GM18511 (cell line): Measurements from ENCODE around the gene NTS.

Source experiments
- ATAC-seq: cut with Tn5 transposase; IDR thresholded peaks from one replicate; pipeline ENCODE4 v1.9.1; 2021; ENCODE audit warnings: mild to moderate bottlenecking, moderate library complexity; ENCODE audit not compliant: unreplicated experiment

Gene NTS, protein sequence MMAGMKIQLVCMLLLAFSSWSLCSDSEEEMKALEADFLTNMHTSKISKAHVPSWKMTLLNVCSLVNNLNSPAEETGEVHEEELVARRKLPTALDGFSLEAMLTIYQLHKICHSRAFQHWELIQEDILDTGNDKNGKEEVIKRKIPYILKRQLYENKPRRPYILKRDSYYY

DNA sequence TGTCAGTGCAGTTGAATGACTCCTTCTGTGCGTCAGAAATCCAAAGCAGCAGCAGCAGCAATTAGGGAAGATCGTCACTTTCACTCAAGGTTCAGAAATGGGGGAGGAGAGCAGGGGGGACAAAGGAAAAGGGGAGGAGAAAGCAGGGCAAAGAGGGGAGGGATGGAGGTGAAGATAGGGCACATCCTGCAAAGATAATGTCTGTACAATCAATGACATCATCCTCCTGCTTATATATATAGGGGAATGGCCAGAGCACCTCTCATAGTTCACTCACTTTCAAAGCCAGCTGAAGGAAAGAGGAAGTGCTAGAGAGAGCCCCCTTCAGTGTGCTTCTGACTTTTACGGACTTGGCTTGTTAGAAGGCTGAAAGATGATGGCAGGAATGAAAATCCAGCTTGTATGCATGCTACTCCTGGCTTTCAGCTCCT is at the start of gene NTS:
NTS (plus strand) TSS at position 265 of the 431 bp plus-strand sequence; CDS start at position 374, 109 bp downstream.
- peak; percentile 91 for ATAC-seq

DNA sequence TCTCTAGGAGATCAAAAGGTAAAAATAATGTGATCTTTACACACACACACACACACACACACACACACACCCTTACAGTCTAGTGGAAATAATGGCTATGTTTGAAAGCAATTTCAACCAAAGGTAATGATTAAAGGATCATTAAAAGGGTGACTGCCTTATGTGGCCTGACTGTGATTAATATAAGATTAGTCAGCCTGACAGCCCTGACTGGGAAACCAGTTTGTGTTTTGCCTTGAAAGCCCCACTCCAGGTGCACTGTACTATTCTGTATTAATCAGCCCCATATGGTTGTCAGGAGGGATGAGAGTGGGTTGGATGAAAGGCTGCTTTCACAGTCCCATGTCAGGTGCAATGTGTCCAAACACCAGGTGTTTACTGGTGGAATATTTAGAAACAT is 48.3 kb upstream of the NTS start:
- ATAC-seq, result no peak

DNA sequence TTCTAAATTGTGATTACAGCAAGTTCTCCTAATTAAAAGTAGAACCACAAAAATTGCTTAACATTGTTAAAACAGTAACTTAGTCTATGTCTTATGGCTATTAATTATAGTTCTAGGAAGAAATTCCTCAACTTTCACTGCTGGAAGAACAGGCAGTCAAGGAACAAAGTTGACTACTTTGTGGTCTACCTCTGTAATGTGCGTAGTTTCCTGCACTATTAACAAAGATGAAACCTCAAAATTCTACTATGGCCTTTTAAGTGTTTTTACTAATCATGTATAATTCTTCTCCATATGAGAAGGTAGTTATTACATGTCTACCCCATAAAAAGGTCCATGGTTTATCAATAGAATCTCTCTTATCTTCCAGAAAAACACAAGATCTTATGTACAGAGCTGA is 45.5 kb upstream of the NTS start:
- no peak for ATAC-seq

DNA sequence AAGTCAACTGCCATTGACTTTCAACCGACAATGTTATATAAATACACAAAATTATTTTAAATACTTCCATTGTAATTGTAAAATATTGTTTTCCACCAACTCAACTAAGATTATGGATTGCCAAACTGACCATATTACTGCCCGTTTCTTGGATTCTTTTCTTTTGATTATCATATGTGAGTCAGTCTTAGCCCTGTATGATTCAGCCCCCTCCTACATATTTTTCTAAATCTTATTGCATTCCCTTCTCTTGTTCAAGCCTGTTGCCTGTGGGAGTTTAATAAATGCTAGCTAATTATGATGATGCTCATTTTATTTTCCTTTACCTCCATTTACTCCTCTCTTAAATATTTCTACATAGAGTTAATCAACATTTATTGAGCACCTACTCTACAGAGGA is 44.7 kb upstream of the NTS start:
- ATAC-seq, result no peak

DNA sequence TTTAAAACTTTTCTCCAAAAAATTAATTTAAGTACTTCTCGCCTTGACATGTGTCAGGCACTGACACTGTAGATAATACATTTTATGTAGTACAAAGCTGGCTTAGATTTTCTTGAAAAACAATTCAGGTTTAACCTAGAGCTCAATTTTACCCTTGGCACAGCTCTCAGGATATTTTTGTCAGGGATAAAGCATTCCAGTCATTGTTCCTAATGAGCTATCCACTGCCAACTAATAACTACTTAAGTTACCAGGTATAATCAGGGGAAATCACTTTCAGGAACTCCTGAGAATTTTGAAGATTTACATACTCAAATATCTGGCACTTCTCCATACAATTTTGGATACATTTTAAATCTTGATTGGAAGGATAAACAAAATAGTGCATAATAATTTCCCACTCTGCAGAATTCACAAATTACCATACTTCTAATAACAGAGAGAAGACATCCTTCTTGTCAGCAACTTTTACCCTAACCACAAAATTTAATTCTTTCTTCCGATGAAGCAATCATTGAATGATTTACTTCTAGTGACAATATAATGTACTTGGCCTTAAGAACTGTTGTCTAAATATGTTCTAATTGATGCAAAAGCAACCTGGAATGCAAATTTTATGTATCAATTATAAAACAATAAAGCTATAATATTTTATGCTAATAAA is 42.6 kb upstream of the NTS start:
- ATAC-seq, result no peak

DNA sequence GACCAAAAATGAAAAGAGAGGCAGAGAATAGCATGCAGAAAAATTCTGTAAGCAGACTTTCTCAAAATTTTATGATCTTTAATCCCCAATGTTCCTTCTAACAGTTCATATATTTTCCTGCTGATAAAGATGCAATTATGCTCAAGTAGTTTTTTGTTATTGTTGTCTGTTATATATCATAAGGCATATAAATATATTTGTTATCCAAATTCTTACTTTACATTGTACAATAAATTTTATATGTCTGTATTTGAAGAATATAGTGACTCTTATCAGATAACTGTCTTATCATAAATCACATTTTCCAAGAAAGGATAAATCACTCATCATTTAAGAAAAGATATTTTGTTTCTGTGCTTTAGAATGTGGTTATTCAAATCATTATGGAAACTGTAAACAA is 40.5 kb upstream of the NTS start:
- no peak for ATAC-seq

DNA sequence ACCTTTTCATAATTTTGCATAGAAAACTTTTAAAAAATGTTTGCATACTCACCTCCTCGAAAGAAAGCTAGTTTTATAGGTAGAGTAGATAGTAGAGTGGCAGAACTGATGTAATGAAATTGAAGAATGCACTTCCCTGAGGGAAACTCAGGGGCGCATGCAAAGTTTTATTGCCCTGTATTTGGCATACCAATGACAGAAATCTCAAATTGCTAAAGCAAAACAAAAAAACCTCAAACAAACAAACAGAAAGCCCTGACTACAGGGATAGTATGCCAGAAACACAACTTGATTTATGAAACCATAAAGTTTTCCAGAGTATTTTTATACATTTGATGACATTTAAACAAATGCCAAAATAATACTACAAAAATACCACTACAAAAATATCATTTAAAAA is 39.7 kb upstream of the NTS start:
- ATAC-seq, result no peak

DNA sequence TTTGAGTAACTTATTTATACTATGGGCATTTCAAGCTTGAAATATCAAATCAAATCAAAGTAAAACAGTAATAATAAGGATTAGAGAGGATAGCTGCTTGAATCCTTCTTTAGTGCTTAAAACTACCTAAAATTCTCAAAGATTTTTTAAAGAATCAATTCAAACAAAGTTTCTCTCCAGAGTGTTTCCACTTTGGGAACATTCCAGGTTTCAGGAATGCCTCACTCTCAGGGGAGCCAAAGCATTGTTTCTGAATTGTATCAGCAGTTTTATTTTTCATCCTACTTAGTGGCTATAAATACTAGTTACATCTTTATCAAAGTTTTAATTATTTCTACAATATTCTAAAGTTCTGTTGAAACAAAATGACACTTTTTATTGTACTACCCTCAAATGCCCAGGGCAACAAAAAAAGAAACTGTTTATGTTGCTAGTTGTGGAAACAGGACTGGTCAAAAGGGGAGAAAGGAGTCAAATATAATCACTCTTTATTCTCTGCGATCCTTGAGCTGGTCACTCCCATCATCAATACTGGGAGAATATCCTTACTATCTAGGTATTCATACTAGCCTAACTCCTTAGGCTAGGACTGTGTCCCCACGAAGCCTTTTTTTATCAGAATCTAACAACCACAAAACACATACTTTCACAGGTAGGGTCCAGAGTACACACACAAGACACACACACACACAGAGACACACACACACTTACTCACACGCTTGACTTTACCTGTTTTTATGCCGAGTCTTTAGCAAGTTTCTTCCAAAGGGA is 38.5 kb upstream of the NTS start:
- ATAC-seq, result no peak

DNA sequence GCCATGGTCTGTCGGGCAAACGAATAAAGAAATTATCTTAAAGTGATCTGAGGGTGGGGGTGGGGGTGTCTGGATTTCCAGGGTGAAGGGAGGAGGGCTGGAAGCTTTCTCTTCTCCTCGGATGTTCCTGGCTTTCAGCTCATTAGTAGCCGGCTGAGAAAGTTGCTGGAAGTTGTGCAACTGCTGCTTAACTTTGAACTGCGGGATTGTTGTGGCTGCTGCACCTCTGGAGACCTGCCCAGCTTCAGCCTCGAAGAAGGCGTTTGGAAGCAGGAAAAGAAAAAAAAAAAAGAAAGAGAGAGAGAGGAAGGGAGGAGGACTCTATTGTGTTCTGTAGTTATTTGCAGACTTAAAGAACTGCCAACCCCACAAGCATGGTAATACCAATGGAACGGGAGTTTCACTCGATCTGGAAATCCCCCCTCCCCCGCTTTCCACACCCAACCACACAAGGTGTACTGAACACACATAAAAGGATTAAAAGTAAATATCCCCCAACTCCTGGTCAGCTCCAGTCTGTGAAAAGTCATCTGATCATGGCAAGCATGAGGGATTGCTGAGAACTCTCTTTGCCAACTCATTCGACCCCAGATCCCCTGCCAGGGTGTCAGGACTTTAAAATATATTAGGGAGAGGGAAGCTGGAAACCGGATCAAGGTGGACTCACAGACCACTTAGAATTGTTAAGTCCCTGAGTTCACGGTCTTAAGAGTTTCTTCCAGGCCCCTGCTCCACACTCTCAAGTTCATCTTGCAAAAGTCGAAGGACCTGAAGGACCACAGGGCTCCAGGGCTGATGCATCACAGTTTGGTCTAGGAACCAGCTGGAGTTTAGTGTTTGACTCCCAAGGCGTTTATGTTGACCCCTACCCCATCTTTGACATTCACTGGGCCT is 37.7 kb upstream of the NTS start, which contains the start of gene RASSF9:
RASSF9 (minus strand) TSS at position 213 of the 894 bp plus-strand sequence; CDS start at position 5, 208 bp downstream.
- no peak for ATAC-seq

DNA sequence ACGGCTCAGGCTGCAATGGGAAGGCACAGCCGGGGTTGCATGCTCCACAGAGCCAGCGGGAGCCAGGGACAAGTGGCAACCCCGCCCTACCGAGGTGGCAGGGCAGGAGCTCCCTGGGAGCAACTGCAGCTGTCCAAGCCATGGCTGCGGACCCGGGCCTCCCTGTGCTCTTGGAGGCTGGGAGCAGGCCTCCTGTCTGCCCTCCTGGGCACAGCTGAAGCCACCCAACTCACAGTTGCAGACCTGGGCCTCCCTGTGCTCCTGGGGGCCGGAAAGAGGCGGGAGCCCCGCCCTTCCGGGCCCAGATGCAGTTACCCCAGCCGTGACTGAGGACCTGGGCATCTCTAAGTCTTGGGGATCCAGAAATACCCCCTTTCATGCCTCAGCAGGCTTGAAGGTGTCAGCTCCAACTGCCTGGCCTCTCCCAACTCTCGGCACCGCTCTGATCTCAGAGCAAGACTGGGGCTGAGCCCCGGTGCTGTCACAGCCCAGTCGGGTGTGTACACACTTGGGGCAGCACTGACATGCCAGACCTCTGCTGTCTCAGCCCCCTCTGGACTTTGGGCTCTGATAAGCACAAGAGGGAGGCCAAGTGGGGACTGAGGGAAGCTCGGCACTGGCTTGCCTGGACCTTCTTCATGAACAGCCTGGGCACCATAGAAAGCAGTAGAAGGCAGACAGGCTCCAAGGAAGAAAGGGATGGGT is 30.3 kb upstream of the NTS start:
- no peak for ATAC-seq

DNA sequence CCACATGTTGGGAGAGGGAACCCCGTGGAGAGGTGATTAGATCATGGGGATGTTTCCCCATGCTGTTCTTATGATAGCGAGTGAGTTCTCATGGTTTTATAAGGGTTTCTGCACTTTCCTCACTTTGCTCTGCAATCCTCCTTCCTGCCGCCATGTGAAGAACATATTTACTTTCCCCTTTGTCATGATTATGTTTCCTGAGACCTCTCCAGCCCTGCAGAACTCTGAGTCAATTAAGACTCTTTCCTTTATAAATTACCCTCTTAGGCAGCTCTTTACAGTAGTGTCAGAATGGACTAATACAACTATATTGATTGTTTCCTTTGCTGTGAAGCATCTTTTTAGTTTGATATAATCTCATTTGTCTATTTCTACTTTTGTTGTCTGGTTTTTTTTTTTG is 24.8 kb upstream of the NTS start:
- no peak for ATAC-seq

DNA sequence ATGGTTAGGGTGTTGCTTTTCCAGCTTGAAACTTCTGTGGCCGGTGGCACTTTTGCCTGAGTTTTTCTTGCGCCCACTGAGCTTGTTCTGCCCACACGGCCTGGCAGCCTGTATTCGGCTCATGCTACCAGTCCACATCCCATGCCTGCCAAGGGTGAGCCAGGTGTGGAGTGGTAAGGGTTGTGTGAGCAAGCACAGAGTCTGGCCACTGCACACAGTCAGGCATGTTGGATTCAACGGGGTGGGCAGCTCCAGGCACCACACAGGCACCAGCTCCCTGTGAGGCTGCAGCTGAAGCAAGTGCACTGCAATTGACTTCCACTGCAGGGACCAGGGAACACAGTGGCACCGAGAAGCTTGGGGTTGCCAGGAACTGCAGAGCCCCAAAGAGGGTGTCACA is 18.8 kb upstream of the NTS start:
- no peak for ATAC-seq

DNA sequence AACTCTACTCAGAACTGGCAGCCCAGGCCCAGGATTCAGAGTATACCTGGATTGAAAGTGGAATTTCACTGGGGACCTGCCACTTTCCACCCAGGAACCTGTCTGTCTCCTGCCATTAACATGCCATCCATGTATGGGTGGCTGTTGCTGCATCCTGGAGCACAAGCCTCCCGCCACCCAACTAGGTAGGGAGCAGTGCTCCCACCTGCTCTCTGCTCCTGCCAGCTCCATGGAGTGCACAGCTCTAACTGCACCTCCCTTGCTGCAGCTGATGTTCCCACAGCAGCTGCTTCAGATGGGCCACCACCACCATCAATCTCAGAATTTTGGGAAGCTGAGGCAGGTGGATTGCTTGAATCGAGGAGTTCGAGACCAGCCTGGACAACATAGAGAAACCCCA is 17.1 kb upstream of the NTS start:
- ATAC-seq, result no peak

DNA sequence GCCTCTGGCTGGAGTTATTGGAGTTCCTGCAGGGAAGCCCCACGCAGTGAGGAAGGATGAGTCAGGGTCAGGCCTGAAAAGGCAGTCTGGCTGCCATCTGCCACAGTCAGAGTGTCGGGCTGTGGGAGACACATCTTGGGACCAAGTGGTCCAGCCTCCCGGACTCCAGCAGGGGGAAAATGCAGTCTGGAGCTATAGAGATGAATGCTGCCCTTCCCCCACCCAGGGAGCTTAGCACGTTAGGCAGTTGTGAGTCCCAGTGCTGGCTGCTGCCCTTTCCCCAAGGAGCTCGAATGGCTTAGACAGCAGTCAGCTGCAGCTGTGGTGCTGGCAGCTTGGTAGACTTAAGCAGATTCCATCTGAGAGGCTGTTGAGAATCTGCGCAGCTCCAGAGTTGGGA is 8.2 kb upstream of the NTS start:
- no peak for ATAC-seq

DNA sequence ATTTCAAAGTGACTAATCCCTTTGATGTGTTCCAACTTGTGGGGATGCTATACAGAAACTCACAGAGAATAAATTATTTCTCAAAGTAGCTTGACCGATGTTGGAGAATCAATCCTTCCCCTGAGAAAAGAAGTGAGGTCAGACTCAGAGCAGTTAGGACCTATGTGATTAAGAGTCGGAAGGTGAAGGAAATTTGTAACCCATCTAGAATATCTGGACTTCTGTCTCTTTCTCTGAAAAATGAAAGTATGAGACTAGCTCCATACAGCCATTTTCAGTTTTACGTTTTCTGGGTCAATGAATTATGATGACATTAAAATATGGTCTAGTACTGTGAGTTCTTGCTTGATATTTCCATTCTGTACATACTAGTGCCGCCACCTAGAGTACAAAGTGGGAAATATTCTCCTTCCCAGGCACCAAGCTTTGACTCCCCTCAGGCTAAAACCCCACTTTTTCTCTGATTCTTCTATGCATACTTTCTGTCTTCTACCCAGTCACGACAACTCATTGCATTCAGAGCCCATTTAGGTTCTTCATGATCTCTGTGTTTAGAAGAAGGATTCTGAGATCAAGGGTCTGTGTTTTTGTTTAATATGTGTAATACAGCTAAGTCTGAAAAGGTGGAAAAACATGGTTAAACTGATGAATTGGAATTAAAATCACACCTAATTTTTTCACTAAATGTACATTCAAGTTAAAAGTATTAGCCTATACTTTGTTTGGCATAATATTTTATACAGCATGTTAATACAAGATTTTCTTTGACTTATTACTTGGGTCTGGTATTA is 6.9 kb upstream of the NTS start:
- ATAC-seq, result peak; percentile 96

DNA sequence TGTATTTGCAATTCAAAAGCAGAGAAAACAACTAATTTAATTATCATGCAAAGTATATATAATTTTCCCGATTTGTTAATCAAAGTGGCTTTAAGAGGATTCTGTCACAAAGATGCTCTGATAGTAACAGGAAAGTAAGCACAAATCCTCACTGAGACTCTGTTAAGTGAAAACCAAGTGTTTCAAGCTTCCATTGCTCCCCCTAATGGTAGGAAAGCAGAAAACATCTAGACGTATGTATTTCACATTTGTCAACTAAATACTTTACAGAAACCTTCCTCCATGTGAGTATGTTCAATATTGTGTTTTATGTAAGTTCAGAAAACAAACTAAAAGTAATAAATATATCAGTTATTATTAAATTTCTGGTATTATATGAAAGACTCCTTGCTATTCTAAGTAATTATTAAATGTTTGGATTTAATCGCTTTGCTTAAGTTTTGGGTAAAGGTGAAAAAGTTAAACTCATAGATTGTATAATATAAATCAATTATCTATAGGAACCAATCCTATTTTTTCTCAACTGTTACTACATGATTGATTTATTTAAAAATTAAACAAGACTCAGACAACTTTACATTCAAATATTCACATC is 1.5 kb upstream of the NTS start:
- ATAC-seq, result peak; percentile 79

DNA sequence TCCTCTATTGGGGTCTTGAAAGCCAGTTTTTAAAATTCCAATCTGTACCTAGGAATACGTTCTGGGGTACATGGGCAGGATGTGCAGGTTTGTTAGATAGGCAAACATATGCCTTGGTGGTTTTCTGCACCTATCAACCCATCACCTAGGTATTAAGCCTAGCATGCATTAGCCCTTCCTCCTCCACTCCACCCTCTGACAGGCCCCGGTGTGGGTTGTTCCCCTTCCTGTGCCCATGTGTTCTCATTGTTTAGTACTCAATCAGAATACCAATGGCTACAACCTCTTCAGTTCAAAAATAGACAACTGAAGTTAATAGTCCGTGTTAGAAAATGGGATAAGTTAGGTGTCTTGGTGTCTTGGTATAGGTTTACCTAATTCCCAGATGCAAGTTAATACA is 3.4 kb downstream of the NTS start:
- ATAC-seq, result no peak

DNA sequence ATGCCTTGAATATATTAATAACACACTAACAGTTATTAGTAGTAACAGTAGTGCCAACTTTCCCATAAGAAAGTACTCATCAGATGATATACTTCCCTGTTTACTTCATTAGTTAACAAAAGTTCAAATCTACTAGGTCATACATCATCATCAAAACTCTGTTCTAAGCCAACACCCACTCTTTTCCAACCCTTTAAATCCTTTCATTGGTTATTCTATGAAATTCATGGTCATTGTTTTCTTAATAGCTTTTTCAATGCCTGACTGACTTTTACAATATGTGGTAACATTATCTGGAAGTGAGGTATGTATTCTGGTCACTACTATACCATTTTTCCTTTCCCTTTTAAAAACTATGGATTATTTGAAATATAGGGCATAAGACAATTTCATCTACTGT is 9.7 kb downstream of the NTS start:
- no peak for ATAC-seq

DNA sequence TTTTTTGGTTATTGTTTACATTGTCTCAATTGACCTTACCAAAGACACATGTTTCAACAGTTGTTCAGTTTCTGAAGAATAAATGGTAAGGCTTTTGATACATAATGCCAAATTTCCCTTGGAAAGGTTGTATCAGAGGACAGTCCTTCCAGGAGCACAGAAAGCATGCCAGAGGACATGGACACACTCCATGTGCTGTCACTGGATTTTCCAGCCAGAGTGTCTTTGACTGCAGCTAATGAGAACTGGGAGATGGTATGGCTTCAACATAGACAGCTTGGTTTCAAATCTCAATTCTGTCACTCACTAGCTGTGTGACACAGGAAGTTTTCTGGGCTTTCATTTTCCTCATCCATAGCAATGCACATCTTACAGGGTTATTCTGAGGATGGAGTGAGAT is 20.6 kb downstream of the NTS start:
- no peak for ATAC-seq
